HG03439 (cell line): ENCODE measurements around the gene NOS1.

Experiments
- ATAC-seq: cut with Tn5 transposase; IDR thresholded peaks from one replicate; pipeline ENCODE4 v1.9.1; 2021; ENCODE audit warnings: mild to moderate bottlenecking, moderate library complexity; ENCODE audit not compliant: unreplicated experiment

Gene NOS1

DNA sequence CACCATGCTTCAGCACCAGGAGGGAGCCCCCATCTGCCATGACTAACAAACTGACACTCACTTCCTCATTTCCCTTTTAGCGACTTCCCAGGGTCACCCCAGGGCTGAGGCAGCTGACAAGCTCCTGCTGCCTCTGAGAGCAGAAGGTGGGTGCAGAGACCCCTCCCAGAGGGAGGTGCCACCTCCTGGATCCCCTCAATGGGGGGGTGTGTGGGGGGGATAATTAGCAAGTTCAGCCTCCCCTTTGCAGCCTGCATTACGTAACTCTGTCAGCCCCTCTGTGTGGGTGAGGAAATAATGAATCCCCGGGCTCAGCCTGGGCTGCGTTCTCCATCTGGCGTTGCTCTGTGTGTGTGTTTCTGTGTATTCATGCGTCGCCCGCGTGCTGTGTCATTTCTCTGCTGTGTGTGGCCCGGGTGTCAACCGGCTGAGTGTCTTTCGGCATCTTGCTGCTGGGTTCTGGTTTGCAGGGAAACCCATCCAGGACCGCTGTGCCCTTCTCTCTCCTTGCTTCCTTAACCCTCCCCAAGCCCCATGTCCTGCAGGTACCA lies 28.0 kb downstream of the NOS1 start:
- no peak for ATAC-seq

DNA sequence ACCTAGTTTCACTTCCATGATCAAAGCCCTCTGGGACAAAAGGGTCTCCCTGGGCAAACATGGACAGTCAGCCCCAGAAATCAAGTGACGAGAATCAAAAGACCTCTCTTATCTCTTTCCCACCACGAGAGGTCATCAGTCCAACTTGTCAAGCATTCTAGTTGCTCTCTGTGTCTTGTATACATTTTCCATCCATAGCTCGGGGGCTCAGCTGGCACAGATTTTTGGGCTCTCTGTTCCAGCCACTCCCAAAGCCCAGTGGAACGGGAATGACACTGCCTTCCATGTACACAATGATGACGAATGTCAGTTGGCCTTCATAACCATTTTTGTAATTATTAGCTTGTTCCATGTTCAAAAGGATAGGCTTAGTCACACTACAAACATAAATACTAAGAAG lies 29.7 kb downstream of the NOS1 start:
- no peak for ATAC-seq

DNA sequence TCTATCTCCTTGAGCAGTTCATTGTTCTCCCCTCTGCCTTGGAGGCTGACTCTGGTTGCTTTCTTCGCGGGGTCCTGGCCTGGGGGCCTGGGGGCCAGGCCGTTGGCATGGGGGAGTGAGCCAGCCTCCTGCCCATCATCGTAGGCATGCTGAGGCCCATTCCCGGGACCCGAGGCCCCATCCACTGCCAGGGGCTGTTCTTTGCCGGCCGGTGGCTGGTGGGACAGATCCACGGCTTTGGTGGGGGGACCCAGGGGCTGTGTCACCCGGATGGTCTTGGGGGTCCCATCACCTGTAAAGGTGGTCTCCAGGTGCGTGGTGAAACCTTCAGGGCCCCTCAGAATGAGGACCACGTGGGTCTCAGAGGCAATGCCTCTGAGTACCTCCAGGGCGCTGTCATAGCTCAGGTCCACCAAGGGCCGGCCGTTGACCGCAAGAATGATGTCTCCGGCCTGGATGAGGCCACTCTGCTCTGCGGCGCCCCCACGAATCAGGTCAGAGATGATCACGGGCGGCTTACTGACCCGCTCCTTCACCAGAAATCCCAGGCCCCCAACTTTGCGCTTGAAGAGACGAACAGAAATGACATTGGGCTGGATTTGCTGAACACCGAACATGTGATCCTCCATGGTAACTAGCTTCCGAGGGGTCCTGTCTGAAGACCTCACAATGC lies 30.8 kb downstream of the NOS1 start:
- ATAC-seq, result no peak

DNA sequence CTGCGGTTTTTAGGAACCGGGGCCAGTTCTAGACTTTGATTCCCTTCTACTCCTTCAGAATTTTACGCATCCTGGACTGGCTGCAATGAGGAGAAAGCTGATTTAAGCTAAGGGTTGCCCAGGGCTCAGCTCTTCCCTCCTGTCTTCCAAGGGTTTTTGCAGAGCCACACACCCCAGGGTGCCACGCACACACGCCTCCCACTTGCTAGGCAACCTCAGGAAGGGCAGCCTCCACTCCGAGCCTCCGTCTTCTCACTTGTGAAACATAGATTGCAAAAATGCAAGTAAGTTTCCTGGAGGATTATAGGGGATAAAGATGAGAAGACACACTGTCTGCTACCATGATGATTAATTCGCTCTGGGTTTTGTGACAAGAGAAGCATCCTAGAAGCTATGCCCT lies 31.7 kb downstream of the NOS1 start:
- ATAC-seq, result no peak

DNA sequence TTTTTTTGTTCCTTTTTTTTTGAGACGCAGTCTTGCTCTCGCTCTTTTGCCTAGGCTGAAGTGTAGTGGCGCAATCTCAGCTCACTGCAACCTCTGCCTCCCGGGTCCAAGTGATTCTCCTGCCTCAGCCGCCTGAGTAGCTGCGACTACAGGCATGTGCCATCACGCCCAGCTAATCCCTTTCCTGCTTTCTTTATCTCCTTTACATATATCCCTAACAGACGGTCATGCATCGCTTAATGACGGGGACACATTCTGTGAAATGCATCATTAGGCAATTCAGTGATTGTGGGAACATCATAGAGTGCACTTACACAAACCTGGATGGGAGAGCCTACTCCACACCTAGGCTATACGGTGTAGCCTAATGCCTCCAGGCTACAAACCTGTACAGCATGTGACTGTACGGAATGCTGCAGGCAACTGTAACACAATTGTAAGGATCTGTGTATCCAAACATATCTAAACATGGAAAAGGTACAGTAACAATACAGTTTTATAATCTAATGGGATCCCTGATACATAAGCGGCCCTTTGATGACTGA lies 32.8 kb downstream of the NOS1 start:
- ATAC-seq, result no peak

DNA sequence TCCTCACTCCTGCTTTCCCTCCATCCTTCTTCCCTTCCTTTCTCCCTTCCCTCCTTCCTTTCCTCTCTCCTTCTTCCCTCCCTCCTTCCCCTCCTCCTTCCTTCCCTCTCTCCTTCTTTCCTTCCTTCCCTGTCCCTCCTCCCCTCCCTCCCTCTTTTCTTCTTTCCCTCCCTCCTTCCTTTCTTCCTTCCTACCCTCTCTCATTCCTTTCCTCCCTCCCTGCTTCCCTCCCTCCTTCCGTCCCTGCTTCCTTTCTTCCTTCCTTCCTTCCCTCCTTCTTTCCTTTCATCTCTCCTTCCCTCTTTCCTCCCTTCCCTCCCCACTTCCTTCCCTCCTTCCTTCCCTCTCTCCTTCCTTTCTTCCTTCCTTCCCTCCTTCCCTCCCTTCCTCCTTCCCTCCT lies 39.0 kb downstream of the NOS1 start:
- no peak for ATAC-seq

DNA sequence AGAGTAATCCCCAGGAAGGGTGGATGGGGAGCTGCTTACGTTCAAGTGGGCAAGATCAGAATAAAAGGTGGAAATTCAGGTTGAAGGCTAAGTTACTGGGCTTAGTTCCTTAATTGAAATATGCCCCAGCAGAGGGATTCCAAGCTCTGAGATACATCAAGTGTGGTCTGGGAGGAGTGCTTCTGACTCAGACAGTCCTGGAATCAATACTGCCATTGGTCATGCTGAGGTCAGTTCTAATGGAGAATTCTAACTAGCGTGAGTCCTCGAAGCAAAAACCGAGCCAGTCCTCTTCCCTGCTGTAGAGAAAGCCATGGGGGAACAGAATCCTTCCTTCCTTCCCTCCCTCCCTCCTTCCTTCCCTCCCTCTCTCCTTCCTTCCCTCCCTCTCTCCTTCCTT lies 39.9 kb downstream of the NOS1 start:
- no peak for ATAC-seq

DNA sequence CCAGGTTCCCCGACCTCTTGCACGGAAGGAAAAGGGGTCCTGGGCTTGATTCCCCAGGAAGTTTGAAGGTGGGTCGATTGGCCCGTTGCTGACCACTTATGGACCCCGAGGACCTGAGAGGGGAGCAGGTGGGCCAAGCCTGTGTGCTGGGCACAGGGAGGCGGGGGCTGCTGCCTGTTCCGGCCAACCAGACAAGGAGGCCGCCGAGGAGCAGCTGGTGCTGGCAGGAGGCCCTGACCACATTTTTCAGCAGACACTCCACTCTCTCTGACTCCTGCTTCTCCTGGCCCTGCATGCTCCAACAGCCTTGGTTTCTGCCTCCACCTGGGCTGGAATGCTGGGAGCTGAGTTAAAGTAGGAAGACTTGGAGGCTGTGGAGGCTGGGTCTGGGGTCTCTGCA lies 42.8 kb downstream of the NOS1 start:
- ATAC-seq, result no peak

DNA sequence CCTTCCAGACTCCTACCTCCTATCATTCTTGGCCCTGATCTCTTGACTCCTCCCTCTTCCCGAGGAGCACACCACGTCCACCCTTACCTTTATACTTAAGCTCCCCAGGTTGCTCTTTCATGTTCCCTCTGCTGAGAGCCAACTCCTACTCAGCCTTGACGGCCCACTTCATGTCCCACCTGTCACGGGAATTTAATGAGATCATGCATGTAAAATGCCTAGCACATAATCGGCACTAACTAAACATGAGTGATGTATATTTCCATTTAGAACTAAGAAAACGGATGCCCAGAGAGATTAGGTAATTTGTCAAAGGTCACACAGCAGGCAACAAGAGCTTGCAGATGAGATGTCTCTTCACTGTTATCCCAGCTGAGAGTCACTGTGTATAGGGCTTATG lies 45.1 kb downstream of the NOS1 start:
- ATAC-seq, result no peak

DNA sequence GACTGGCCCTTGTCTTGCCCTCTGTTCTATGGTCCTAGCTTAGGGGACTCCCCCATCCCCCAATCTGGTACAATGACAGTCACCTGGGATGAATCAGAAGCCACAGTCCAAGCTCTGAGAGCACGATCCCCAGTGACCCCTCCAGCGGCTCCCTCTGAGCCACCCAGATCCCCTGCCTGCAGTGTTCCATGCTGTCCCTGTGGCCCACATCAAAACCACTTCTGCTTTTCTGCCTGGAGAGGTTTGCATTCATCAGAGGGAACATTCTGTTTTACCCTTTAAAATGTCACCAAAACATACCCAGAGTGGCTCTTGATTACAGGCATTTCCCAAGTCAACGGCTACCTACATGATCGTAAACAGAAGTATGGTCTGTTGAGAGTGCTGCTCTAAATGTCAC lies 47.5 kb downstream of the NOS1 start:
- ATAC-seq, result no peak

DNA sequence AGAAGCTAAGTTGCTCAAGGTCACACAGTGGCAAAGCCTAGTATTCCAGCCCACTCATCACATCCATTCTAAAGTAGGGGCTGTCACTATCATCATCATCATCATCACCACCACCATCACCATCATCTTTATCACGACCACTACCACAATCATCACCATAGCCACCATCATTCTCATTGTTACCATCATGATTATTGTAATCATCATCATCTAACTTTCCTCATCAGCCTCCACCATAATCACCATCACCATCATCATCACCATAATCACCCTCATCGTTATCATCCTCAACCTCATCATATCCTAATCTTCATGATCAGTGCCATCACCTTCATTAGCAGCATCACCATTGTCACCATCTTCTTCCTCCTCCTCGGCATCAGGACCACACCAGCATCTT lies 48.7 kb downstream of the NOS1 start:
- no peak for ATAC-seq

DNA sequence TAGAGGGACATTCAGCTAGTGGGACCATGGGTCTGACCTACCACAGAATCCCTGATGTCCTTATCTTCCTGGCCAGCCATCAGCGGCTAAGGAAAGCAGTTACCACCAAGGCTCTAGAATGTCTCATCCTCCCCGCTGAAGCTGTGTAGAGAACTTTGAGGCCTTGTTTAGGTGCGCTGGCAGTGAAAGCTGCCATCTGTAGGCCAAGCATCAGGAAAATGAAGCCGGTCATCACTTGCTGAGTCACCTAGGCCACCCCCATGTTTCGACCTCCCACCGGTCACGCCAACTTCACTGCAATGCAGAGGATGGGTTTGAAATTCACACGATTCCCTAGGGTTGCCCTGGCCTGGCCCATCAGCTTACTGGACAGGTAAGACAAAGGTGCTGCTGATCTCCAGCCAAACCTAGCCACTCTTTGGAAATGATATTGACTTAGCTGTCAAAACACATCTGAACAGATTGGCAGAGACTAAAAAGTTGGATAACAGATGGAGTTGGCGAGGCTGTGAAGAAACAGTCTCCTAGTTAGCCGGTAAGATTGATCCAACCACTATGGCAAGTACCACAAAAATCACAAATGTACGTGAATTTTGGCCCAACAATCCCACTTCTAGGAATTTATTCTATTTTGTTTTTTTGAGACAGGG lies 52.0 kb downstream of the NOS1 start:
- no peak for ATAC-seq

DNA sequence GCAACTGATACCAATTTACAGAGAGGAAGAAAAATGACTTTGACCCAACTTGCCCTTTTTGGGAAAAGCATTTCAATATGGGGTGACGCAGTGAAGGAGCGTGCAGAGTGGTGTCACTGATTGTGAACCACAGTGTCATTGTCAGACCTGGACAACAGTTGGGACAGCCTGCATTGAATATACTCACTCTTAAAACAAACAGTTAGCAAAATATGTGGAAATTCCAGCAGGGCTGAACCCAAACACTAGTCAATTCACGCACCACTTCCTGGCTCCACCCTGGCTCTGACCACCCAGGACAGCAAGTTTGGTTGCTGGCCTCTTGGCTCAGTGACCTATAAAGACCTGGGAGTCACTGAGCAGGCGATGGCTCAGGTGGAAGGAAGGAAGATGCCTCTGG lies 61.3 kb downstream of the NOS1 start:
- ATAC-seq, result no peak

DNA sequence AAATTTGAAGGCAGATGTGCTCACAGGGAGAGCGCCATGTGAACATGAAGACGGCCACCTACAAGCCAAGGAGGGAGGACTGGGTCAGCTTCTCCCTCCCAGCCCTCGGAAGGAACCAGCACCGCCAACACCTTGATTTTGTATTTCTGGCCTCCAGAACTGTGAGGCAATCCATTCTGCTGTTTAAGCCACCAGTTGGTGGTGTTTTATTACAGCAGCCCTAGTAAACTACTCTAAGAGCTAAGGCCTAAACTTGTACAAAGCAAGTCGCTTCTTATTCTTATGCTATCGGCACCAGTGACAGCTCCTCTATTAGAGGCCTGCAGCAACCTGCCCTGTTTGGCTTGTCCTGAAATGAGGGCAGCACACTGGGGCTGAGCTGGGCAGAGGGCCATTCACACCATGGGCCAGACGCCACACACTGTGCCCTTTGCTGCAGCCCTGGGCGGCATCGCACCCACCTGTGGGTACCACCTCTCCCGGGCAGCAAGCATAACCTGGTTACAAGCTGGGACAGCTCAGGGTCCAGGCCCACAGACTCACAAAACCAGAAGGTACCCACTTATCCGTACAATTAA lies 62.7 kb downstream of the NOS1 start:
- ATAC-seq, result no peak

DNA sequence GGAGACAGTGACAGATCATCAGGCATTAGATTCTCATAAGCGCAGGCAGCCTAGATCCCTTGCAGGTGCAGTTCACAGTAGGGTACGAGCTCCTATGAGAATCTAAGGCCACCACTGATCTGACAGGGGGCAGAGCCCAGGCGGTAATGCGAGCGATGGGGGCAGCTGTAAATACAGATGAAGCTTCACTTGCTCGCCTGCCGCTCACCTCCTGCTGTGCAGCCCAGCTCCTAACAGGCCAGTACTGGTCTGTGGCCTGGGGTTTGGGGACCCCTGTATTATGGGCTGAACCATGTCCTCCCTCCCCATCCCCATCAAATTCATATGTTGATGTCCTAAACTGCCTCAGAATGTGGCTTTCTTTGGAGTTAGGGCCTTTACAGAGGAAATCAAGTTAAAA lies 63.2 kb downstream of the NOS1 start:
- no peak for ATAC-seq

DNA sequence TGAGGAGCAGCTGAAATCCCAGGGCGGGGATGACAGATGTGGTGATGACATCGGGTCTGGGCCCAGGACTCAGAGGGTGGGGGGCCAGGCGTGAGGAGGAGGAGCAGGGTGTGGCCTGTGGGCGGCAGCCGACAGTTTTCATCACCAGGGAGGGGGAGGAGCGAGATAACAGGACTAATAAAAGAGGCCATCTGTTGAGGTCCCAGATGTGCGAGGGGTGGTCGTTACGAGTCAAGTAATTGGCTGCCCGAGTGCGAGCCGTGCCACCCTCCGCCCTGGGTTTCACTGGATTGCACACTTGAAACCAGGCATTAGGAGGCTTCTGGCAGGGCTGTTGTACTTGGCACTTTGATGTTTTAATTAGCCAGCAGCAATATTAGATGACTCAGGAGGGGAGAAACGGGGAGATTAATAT lies 67.2 kb downstream of the NOS1 start:
- ATAC-seq, result no peak

DNA sequence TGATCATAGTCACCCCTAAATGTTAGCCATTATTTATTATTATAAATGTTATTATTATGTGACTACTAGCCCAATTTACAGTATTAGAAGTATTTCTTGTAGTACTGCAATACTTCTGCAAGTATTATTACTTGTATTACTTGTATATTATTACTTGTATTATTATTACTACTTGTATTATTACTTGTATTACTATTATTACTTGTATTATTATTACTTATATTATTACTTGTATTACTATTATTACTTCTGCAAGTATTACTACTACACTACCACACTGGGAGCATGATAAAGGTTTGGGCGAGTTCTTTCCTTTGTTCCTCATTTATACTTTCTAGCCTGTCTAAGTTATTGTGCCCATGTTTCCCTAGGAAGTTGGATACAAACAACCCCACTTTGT lies 67.9 kb downstream of the NOS1 start:
- ATAC-seq, result no peak

DNA sequence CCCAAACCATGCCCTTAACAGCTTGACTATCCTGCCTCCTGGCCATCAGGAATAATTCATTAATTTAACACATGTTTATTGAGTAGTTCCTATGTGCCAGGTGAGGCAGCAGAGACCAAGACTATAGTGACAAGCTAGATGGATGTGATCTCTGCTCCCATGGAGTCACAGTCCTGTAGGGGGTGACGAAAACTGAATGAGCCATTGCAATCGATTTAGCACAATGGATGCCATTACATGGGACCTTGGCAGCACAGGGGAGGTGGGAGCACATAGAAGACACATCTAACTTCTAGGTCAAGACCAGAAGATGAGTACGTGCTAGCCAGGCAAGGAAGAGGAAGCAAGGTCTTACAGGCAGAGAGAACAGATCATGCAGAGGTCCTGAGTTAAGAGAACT lies 68.7 kb downstream of the NOS1 start:
- ATAC-seq, result no peak

DNA sequence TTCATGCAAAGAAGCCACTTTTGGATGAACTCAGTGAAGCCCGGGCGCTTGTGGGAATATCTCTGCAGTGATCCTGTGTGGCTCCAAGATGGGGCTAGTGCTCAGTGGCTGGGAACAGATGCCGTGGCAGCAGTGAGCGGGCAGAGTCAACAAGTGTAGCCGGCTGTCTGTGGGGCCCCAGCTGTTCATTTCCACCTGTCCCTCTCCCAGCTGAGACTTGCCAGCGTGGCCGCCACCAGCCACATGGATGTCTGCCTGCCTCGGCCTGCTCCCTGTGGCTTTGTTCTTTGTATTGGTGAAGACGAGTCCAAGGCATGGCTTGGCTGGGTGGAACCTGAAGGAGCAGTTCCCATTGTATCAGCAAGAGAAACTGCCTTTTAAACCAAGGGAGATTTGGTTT lies 77.3 kb downstream of the NOS1 start:
- no peak for ATAC-seq

DNA sequence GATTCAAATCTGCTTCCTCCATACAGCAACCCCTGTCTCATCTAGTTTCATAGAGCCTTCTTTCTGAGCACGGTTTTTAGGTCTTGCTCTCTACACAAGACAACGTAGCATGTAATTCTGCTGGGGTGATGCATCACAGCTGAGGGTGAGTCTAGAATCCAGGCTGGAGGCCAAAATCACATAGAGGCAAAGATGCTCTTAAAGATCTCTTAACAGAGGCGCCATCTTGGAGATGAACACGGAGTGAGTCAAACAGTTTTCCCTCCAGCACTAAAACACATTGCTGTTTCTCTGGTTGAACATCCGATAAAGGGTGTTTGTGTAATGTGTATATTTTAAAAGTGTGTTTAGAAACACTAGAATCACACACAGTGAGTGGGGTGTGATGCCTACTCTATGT lies 78.9 kb downstream of the NOS1 start:
- ATAC-seq, result no peak

DNA sequence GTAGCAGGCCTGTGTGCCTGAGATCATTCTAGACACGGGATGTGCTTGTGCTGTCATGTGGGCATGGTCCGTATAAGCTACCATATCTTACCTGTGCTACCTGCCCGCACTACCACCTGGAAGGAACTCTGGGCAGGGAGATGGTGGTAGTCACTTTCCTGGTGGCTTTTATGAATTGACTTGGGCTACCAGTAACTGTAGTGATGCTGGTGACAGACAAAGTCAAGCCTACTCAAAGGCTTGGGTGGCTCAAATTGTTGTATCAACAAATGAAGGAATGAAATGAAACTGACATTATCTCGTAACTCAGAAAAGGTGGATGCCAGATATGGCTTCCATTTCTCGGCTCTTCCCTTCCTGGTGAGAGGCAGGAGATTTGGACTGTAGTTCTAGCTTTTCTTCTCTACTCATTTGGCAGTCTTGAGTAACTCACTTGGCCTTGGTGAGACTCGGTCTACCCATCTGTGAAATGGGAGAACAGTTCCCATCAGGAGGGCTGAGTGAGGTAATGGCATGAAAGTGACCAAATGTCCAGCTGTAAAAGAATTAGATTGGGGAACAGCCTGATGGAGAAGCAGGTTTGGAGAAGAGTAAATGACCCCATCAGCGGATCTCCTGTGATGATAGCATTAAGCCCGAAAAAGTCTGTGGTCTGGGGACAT lies 81.3 kb downstream of the NOS1 start:
- no peak for ATAC-seq

DNA sequence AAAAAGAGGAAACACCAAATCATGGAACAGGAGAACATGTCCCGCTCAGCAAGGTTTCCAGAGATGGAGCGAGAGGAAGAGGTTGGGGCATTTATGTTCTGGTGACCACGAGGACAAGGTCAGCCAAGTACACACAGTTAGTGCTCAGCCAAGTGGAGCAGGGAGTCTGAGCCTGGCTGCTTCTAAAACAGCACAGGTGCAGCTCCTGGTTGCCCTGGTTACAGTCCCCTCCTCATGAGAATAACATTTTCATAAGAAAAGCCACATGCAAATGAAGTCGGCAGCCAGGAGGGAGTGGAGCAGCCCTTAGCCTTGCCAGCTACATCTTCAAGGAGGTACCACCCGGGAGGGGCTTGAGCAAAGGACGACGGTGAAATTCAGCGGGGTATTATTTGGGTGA lies 81.8 kb downstream of the NOS1 start:
- no peak for ATAC-seq
